B cell (primary cell): Measurements from ENCODE around the gene TOP3B.
"Not testable (repeated sequence)": the region's sequence is repeated elsewhere in the genome, so short reads cannot be mapped to it uniquely, and the experiment has no call there.

Source experiments
- CTCF ChIP-seq: fragments of 200-600 bp; IDR thresholded peaks from one replicate; pipeline ENCODE4 v1.8.0; 2022; ENCODE audit warnings: antibody characterized with exemption, mild to moderate bottlenecking
- EZH2 ChIP-seq: IDR thresholded peaks from 2 replicates; pipeline ENCODE4 v1.6.1; 2012; ENCODE audit warnings: borderline replicate concordance, low read depth, mild to moderate bottlenecking, moderate library complexity, low read length; ENCODE audit not compliant: insufficient read depth, poor library complexity, severe bottlenecking

DNA sequence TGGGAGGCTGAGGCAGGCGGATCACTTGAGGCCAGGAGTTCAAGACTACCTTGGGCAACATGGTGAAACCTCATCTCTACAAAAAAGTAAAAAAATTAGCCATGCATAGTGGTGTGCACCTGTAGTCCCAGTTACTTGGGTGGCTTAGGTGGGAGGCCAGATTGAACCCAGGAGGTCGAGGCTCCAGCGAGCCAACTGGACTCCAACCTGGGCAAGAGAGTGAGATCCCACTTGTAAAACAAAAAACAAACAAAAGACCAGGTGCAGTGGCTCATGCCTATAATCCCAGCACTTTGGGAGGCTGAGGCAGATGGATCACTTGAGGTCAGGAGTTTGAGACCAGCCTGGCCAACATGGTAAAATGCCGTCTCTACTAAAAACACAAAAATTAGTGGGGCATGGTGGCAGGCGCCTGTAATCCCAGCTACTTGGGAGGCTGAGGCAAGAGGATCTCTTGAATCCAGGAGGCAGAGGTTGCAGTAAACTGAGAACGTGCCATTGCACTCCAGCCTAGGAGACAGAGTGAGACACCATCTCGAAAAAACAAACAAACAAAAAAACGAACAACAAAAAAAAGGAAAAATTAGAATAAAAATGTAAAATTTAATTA is 68.4 kb downstream of the TOP3B start:
- TF ChIP-seq CTCF, EZH2: not testable (repeated sequence)
